A673 (cell line): Measurements from ENCODE around the gene ADCY3. TPM values are rescaled to one million over a fixed set of nuclear protein-coding genes. Genes with fewer than 3 reads are reported as not detected.

Experiments
- BruUV-seq: library from RNA; stranded (reverse); fragments of 400-500 nt; replicated peaks from 2 replicates; lab custom pipeline; 2021; lab: Mats Ljungman, UMichigan
- CTCF ChIA-PET: fragments of 300-600 bp; sonication (Branson Sonifier 250); formaldehyde crosslinking; loops from one replicate; lab custom pipeline; 2022; ENCODE audit warnings: antibody characterized with exemption; lab: Charles Lee
- POLR2A ChIA-PET: fragments of 300-600 bp; sonication (Branson Sonifier 250); formaldehyde crosslinking; loops from one replicate; lab custom pipeline; 2022; ENCODE audit warnings: antibody characterized with exemption; ENCODE audit not compliant: low non-redundant PET; lab: Charles Lee
- DNase-seq: peaks from one replicate; pipeline ENCODE4 v3.0.0-alpha.2; 2015; ENCODE audit warnings: low spot score
- H3K27ac ChIP-seq: fragments of 200-600 bp; sonication (generic); 2 replicates; pipeline ENCODE4 v1.5.1; 2016; ENCODE audit warnings: mixed run types, low read depth, mild to moderate bottlenecking, mixed read lengths, antibody characterized with exemption, low read length; ENCODE audit not compliant: poor library complexity, severe bottlenecking
- H3K27me3 ChIP-seq: fragments of 200-600 bp; sonication (generic); replicated peaks from 2 replicates; pipeline ENCODE4 v1.6.1; 2017; ENCODE audit warnings: mixed run types, low read depth, mild to moderate bottlenecking, mixed read lengths, antibody characterized with exemption, low read length; ENCODE audit not compliant: insufficient read depth, poor library complexity
- H3K36me3 ChIP-seq: fragments of 200-600 bp; sonication (generic); 2 replicates; pipeline ENCODE4 v1.6.1; 2016; ENCODE audit warnings: mixed run types, mild to moderate bottlenecking, mixed read lengths, antibody characterized with exemption, low read length; ENCODE audit not compliant: insufficient read depth, poor library complexity, severe bottlenecking
- H3K4me1 ChIP-seq: fragments of 200-600 bp; sonication (generic); 2 replicates; pipeline ENCODE4 v1.6.1; 2017; ENCODE audit warnings: mixed run types, mild to moderate bottlenecking, mixed read lengths, antibody characterized with exemption, low read length; ENCODE audit not compliant: insufficient read depth, poor library complexity, severe bottlenecking
- H3K4me3 ChIP-seq: fragments of 200-600 bp; sonication (generic); 2 replicates; pipeline ENCODE4 v1.5.1; 2016; ENCODE audit warnings: low read depth, mixed run types, mild to moderate bottlenecking, mixed read lengths, low read length; ENCODE audit not compliant: poor library complexity, severe bottlenecking
- H3K9me3 ChIP-seq: fragments of 200-600 bp; sonication (generic); 2 replicates; pipeline ENCODE4 v1.6.1; 2016; ENCODE audit warnings: mixed run types, low read depth, mild to moderate bottlenecking, mixed read lengths, antibody characterized with exemption, low read length; ENCODE audit not compliant: poor library complexity, severe bottlenecking
- EZH2 ChIP-seq: fragments of 200-600 bp; sonication (generic); IDR thresholded peaks from 2 replicates; pipeline ENCODE4 v1.6.1; 2017; ENCODE audit warnings: borderline replicate concordance, low read depth, mild to moderate bottlenecking, mixed read lengths, antibody characterized with exemption, low read length; ENCODE audit not compliant: poor library complexity, severe bottlenecking
- intact Hi-C: fragments of 100-400 bp; cut with micrococcal nuclease; formaldehyde crosslinking; loops from one replicate; pipeline ENCODE4 v1.10.0; 2022; ENCODE audit not compliant: unreplicated experiment
- total RNA-seq: library from RNA; stranded (reverse); gene quantifications from 2 replicates; pipeline ENCODE4 v1.2.3, GENCODE V29; 2021
- TF ChIP-seq, protein P1 (sequence below): fragments of 300-800, 200-600 bp; sonication (generic); conservative IDR thresholded peaks from 2 replicates; pipeline ENCODE4 v1.5.1; 2017; ENCODE audit warnings: low read depth, mild to moderate bottlenecking, antibody characterized with exemption, low read length, moderate library complexity, mixed read lengths

The ADCY3 gene
- total RNA-seq, 1 experiment from 2014 or later, result 42.2 TPM

GRCh38 chr2:24924732-24925131 lies 4.7 kb upstream of the ADCY3 start:
- intact Hi-C loops, result no loop called here
- no peak for DNase-seq
- no peaks in the 10 kb centered on the region for H3K27me3 ChIP-seq
- no peaks in the 10 kb centered on the region for H3K36me3 ChIP-seq
- no peak overlapping the region for H3K4me3 ChIP-seq
- no peaks in the 10 kb centered on the region for H3K9me3 ChIP-seq
- H3K4me1 ChIP-seq, result no peaks in the 10 kb centered on the region
- no peak overlapping the region for H3K27ac ChIP-seq
- POLR2A ChIA-PET, result no interaction called here
- BruUV-seq, result no TSS peak
- CTCF ChIA-PET, result no interaction called here
- TF ChIP-seq EZH2, result no peak
- TF ChIP-seq, protein P1, sequence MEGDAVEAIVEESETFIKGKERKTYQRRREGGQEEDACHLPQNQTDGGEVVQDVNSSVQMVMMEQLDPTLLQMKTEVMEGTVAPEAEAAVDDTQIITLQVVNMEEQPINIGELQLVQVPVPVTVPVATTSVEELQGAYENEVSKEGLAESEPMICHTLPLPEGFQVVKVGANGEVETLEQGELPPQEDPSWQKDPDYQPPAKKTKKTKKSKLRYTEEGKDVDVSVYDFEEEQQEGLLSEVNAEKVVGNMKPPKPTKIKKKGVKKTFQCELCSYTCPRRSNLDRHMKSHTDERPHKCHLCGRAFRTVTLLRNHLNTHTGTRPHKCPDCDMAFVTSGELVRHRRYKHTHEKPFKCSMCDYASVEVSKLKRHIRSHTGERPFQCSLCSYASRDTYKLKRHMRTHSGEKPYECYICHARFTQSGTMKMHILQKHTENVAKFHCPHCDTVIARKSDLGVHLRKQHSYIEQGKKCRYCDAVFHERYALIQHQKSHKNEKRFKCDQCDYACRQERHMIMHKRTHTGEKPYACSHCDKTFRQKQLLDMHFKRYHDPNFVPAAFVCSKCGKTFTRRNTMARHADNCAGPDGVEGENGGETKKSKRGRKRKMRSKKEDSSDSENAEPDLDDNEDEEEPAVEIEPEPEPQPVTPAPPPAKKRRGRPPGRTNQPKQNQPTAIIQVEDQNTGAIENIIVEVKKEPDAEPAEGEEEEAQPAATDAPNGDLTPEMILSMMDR, result no peak

DNA sequence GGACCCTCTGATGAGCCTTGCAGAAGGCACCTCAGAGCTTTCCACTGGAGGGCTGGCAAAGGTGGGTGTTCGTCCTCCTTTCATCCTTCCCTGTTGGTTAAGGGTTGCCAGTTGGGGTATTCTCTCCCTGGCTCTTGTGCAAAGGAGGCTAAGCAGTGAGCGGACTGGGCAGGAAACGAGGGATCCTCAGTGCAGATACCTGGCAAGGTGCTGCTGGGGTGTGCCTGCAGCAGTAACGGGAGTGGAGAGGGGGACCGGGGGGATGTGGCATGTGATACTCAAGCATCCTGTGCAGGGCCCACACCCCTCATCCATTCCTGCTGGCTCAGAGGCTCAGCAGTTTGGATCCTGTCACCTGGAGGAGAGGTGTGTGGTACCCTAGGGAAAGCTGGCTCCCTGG lies 4.2 kb upstream of the ADCY3 start:
- Histone ChIP-seq H3K9me3 (no peaks in the 10 kb centered on the region), H3K27ac (no peak overlapping the region), H3K4me1 (peaks cover 3% of the 10 kb centered on the region), H3K4me3 (no peak overlapping the region), H3K27me3 (no peaks in the 10 kb centered on the region), H3K36me3 (no peaks in the 10 kb centered on the region)
- no peak for DNase-seq
- intact Hi-C loops, result no loop called here
- CTCF ChIA-PET, result no interaction called here
- TF ChIP-seq, protein P1, result no peak
- TF ChIP-seq EZH2, result no peak
- no TSS peak for BruUV-seq
- POLR2A ChIA-PET, result no interaction called here

DNA sequence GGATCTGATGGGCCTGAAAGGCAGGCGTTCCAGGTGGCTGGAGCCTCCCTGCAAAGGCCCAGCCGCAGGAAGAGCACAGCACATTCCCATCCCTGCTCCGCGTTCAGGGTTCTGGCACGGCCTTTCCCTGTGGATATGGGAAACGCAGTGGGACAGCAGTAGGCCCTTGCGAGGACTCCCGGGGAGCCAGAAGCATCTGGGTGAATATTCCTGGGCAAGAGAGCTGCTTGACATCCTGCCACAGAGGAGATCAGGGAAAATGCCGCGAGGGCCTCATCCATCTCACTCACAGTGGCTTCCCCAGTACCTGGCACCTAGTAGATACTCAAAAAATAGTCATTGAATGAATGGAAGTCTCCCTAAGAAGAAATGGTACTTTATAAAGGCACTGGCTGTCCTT lies 3.1 kb upstream of the ADCY3 start:
- POLR2A ChIA-PET, result no interaction called here
- BruUV-seq, result no TSS peak
- H3K9me3 ChIP-seq, result no peaks in the 10 kb centered on the region

More for the DNA sequence above, 3.1 kb upstream of the ADCY3 start:
- Histone ChIP-seq H3K36me3 (no peaks in the 10 kb centered on the region), H3K27me3 (no peaks in the 10 kb centered on the region), H3K4me3 (no peak overlapping the region), H3K4me1 (peaks cover 9% of the 10 kb centered on the region), H3K27ac (no peak overlapping the region)
- DNase-seq, result no peak
- CTCF ChIA-PET, result no interaction called here
- intact Hi-C loops, result no loop called here
- no peak for TF ChIP-seq EZH2
- TF ChIP-seq, protein P1, result no peak
